OCI-LY7 (cell line): ENCODE results near the gene KIF17. TPM values are rescaled to one million over a fixed set of nuclear protein-coding genes. Genes with fewer than 3 reads are reported as not detected.

Experiments
- BruUV-seq: library from RNA; stranded (reverse); fragments of 400-500 nt; replicated peaks from 2 replicates; lab custom pipeline; 2021; lab: Mats Ljungman, UMichigan
- CTCF ChIA-PET: fragments of 300-600 bp; sonication (Branson Sonifier 250); formaldehyde crosslinking; loops from one replicate; lab custom pipeline; 2022; ENCODE audit warnings: antibody characterized with exemption; ENCODE audit not compliant: unreplicated experiment; lab: Charles Lee
- POLR2A ChIA-PET: fragments of 300-600 bp; sonication (Branson Sonifier 250); formaldehyde crosslinking; loops from one replicate; lab custom pipeline; 2022; ENCODE audit warnings: antibody characterized with exemption; lab: Charles Lee
- DNase-seq: peaks from one replicate; pipeline ENCODE4 v3.0.0-alpha.2; 2015; ENCODE audit warnings: low spot score
- H2AFZ ChIP-seq: fragments of 200-600 bp; sonication (generic), shearing (Covaris generic); 2 replicates; pipeline ENCODE4 v1.6.1; 2014; ENCODE audit warnings: mild to moderate bottlenecking, antibody characterized with exemption, low read length, moderate library complexity
- H3K27ac ChIP-seq: fragments of 200-600 bp; sonication (generic); 2 replicates; pipeline ENCODE4 v1.5.1; 2014; ENCODE audit warnings: mixed run types, low read depth, mild to moderate bottlenecking, moderate library complexity, low read length, inconsistent platforms; ENCODE audit not compliant: poor library complexity, severe bottlenecking
- H3K36me3 ChIP-seq: fragments of 200-600 bp; sonication (generic); 2 replicates; pipeline ENCODE4 v1.6.1; 2014; ENCODE audit warnings: mild to moderate bottlenecking, antibody characterized with exemption, low read length, moderate library complexity, mixed read lengths; ENCODE audit not compliant: insufficient read depth
- H3K4me1 ChIP-seq: fragments of 200-600 bp; sonication (generic); 2 replicates; pipeline ENCODE4 v1.5.1; 2014; ENCODE audit warnings: mild to moderate bottlenecking, low read length; ENCODE audit not compliant: insufficient read depth, poor library complexity, severe bottlenecking
- H3K4me2 ChIP-seq: fragments of 200-600 bp; sonication (generic); 2 replicates; pipeline ENCODE4 v1.6.1; 2014; ENCODE audit warnings: mild to moderate bottlenecking, low read length
- H3K4me3 ChIP-seq: fragments of 200-600 bp; sonication (generic); 2 replicates; pipeline ENCODE4 v1.5.1; 2014; ENCODE audit warnings: mild to moderate bottlenecking, low read depth, low read length; ENCODE audit not compliant: poor library complexity, severe bottlenecking
- H3K79me2 ChIP-seq: fragments of 200-600 bp; sonication (generic); 2 replicates; pipeline ENCODE4 v1.6.1; 2016; ENCODE audit warnings: low read depth, mild to moderate bottlenecking, low read length, moderate library complexity, mixed read lengths; ENCODE audit not compliant: insufficient read depth
- H3K9me2 ChIP-seq: fragments of 200-600 bp; sonication (generic); 2 replicates; pipeline ENCODE4 v1.6.1; 2016; ENCODE audit warnings: mild to moderate bottlenecking, low read length, mixed read lengths; ENCODE audit not compliant: insufficient read depth
- H3K9me3 ChIP-seq: fragments of 200-600 bp; sonication (generic); 2 replicates; pipeline ENCODE4 v1.6.1; 2014; ENCODE audit warnings: mild to moderate bottlenecking, mixed run types, low read length, mixed read lengths
- H4K20me1 ChIP-seq: fragments of 200-600 bp; sonication (generic); 2 replicates; pipeline ENCODE4 v1.6.1; 2014; ENCODE audit warnings: mild to moderate bottlenecking, antibody characterized with exemption, low read length, moderate library complexity, mixed read lengths; ENCODE audit not compliant: insufficient read depth
- EZH2phosphoT487 ChIP-seq: fragments of 200-600 bp; sonication (generic); IDR thresholded peaks from 2 replicates; pipeline ENCODE4 v1.6.1; 2018; ENCODE audit warnings: low read depth, borderline replicate concordance, mild to moderate bottlenecking, mixed run types, antibody characterized with exemption, low read length, moderate library complexity, mixed read lengths
- intact Hi-C: fragments of 100-400 bp; cut with micrococcal nuclease; formaldehyde crosslinking; loops from one replicate; pipeline ENCODE4 v1.10.0; 2022; ENCODE audit not compliant: unreplicated experiment
- total RNA-seq, 2 experiments: library from RNA; depleted of rRNA in 1 of 2; stranded (reverse); fragments of >200 nt in 1 of 2; shearing (Covaris generic) in 1 of 2; gene quantifications; 2 replicates each; pipeline ENCODE4 v1.2.3, GENCODE V29; 2014 to 2022
- TF ChIP-seq, protein P1 (sequence below): fragments of 200-600 bp; sonication (generic); conservative IDR thresholded peaks from 2 replicates; pipeline ENCODE4 v1.5.1; 2014; ENCODE audit warnings: mild to moderate bottlenecking, antibody characterized with exemption, low read length, moderate library complexity, mixed read lengths

The KIF17 gene
- total RNA-seq, 2 experiments from 2014 or later = 1.1 TPM; not detected in 1

DNA sequence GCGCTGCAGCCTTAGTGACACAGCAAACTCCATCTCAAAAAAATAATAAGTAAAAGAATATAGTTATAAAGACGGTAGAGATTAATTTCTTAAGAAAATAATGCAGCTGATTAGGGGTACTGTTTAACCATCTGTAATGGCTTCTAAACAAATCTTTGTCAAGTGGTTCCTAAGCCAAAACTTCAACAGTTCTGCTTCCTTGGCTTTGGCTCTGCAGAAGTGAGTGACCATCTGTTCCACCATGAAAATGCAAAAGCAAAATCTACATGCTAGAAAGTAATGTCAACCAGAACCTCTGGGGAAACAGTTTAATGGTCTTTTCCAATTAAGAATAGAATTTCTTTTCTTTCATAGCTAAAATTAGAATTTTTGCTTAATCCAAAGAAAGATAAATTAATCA is 23.0 kb upstream of the KIF17 start:
- BruUV-seq = no TSS peak
- no peaks in the 10 kb centered on the region for H3K9me3 ChIP-seq
- no peak for TF ChIP-seq EZH2phosphoT487
- TF ChIP-seq, protein P1, sequence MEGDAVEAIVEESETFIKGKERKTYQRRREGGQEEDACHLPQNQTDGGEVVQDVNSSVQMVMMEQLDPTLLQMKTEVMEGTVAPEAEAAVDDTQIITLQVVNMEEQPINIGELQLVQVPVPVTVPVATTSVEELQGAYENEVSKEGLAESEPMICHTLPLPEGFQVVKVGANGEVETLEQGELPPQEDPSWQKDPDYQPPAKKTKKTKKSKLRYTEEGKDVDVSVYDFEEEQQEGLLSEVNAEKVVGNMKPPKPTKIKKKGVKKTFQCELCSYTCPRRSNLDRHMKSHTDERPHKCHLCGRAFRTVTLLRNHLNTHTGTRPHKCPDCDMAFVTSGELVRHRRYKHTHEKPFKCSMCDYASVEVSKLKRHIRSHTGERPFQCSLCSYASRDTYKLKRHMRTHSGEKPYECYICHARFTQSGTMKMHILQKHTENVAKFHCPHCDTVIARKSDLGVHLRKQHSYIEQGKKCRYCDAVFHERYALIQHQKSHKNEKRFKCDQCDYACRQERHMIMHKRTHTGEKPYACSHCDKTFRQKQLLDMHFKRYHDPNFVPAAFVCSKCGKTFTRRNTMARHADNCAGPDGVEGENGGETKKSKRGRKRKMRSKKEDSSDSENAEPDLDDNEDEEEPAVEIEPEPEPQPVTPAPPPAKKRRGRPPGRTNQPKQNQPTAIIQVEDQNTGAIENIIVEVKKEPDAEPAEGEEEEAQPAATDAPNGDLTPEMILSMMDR = no peak
- H2AFZ ChIP-seq = no peak overlapping the region
- H3K27ac ChIP-seq = no peak overlapping the region
- H3K36me3 ChIP-seq = peaks cover 86% of the 10 kb centered on the region
- intact Hi-C loops = no loop called here
- CTCF ChIA-PET = no interaction called here
- no peaks in the 10 kb centered on the region for H3K4me1 ChIP-seq
- no peak overlapping the region for H3K4me3 ChIP-seq
- no peak for DNase-seq
- no peak overlapping the region for H3K4me2 ChIP-seq
- no peaks in the 10 kb centered on the region for H3K9me2 ChIP-seq
- no peaks in the 10 kb centered on the region for H3K79me2 ChIP-seq
- no peaks in the 10 kb centered on the region for H4K20me1 ChIP-seq
- POLR2A ChIA-PET = no interaction called here

DNA sequence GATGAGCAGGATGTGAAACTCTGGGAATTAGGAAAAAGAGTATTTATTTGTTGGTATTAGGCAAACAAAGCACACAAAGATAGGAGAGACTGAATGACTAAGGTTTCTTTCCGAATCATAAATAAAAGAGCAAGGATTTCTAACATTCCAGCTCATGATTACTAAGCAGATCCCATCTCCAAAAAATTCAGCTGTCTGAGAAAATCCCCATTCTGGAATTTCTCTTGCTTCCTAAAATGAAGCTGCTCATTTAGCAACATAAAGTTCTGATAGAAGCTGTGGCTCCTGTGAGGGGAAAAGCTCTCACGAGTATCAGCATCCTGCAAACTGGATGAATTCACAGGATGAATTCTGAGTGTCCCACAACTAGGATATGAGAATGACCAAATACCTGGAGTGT is 21.4 kb upstream of the KIF17 start:
- BruUV-seq = no TSS peak
- ChIA-PET POLR2A (no interaction called here), CTCF (no interaction called here)
- no peak overlapping the region for H3K4me3 ChIP-seq
- no peaks in the 10 kb centered on the region for H3K4me1 ChIP-seq
- no peak for TF ChIP-seq EZH2phosphoT487
- TF ChIP-seq, protein P1 = no peak
- H3K4me2 ChIP-seq = no peak overlapping the region
- H3K36me3 ChIP-seq = peaks cover 70% of the 10 kb centered on the region
- H3K9me3 ChIP-seq = no peaks in the 10 kb centered on the region
- no peaks in the 10 kb centered on the region for H3K79me2 ChIP-seq
- no peak overlapping the region for H3K27ac ChIP-seq
- intact Hi-C loops = no loop called here
- H4K20me1 ChIP-seq = no peaks in the 10 kb centered on the region
- no peaks in the 10 kb centered on the region for H3K9me2 ChIP-seq
- H2AFZ ChIP-seq = no peak overlapping the region
- DNase-seq = no peak

DNA sequence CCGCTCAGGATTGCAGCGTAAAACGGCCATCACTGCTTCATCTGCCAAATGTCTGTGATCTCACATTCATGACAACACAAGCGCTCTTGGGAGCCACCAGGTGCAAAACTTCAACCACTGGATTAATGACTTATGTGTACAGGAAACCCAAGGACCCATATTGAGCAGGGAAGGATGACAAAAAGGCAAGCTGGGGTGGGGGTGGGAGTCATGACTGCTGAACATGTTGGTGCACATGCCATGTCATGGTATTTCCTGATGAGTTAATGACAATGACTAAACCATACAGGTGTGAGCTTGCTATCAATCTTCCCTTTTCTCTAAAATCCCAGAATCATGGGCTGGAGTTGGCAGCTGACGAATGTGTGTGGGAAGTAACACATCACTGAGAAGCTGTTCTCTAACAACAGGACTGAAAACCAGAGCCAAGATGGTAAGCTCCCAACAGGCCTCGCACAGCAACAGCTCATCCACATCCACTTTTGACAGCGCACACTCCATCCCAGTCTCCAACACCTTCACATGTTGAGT is 17.8 kb upstream of the KIF17 start:
- TF ChIP-seq EZH2phosphoT487 = no peak
- TF ChIP-seq, protein P1 = no peak
- Histone ChIP-seq H3K4me3 (no peak overlapping the region), H3K4me2 (no peak overlapping the region), H2AFZ (no peak overlapping the region), H4K20me1 (no peaks in the 10 kb centered on the region), H3K36me3 (peaks cover 36% of the 10 kb centered on the region), H3K27ac (no peak overlapping the region), H3K79me2 (no peaks in the 10 kb centered on the region), H3K9me2 (no peaks in the 10 kb centered on the region), H3K9me3 (no peaks in the 10 kb centered on the region), H3K4me1 (peaks cover 14% of the 10 kb centered on the region)
- ChIA-PET CTCF (no interaction called here), POLR2A (interaction anchor here (0.6 kb wide), 1 partner anchor 228 kb away, joined by 3 read pairs; no protein-coding TSS in a partner anchor)
- no TSS peak for BruUV-seq
- no peak for DNase-seq
- intact Hi-C loops = no loop called here
